HG03103 (cell line): ENCODE data around the gene SHROOM3.
"Not testable (repeated sequence)": the region's sequence is repeated elsewhere in the genome, so short reads cannot be mapped to it uniquely, and the experiment has no call there.

ENCODE experiments used
- ATAC-seq: cut with Tn5 transposase; IDR thresholded peaks from one replicate; pipeline ENCODE4 v1.9.1; 2021; ENCODE audit warnings: low read depth; ENCODE audit not compliant: unreplicated experiment

The SHROOM3 gene

DNA sequence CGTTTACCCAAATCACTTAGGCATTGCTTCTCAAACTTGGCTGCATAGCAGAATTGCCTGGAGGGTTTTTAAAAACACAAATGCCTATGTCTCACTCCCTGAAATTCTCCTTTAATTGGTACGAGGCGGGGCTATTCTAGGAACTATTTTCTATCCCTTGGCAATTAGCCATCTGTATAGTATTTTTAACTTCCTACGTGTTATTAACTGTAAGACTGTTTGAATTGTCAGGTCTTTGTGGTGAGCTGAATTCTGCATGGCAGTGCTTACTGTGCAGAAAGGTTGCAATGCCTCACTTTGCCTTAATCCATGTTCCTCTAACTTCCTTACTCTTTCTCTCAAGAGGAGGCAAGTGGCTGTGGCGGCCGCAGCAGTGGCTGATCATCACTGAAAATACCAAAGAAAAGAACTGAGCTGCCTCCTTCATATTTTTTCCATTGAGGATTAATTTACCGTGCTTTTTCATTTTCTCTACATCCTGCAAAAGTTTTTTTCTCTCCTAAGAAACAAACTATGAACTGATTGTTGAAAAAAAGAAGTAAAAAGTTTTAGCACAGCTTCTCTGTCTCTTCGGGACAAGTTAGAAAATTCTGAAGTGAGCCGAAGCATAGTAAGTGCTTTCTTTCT is at the start of gene SHROOM3:
SHROOM3 (plus strand) TSS at position 329 of the 627 bp plus-strand sequence. CDS start 824 bp downstream, outside the sequence.
- no peak for ATAC-seq

DNA sequence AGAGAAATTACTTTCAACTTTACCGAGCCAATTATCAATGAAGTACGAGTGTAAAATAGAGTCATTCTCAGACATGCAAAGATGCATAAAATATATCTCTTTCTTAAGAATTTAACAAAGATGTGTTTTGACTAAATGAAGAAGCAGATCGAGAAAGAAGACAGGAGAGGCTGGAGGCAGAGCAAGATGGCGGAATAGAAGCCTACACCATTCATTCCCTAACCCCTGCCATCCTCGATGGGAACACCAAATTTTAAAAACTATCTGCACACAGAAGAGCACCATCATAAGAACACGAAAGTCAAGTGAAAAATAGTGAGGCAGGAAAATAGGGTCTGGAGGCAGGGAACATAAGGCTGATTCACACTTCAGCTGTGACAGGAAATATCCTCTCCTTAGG is 49.1 kb upstream of the SHROOM3 start:
- ATAC-seq: no peak

DNA sequence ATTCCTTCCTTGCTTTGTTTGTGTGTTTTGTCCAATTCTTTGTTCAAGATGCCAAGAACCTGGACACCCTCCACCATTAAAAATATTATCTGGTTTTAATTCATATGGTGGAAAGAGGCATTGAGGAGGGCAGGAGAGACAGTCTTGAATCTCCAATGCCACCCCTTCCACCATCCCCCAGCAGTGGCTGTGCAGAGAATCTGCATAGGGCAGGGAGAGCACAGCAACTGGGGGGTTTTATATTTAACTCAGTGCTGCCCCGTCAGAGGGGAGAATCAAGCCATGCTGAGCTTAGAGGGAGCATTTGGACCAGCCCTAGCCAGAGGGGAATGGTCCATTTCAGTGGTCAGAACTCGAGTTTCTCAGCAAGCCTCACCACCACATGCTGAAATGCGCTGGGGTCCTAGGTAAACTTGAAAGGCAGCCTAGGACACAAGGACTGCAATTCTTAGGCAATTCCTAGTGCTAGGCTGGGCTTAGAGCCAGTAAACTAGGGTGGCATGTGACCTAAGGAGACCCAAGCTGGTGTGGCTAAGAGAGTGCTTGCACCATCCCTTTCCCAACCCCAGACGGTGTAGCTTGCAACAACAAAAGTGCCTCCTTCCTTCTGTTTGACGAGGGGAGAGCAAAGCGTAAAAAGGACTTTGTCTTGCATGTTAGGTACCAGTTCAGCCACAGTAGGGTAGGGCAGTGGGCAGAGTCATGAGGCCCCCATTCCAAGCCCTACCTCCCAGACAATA is 48.3 kb upstream of the SHROOM3 start:
- ATAC-seq: no peak

DNA sequence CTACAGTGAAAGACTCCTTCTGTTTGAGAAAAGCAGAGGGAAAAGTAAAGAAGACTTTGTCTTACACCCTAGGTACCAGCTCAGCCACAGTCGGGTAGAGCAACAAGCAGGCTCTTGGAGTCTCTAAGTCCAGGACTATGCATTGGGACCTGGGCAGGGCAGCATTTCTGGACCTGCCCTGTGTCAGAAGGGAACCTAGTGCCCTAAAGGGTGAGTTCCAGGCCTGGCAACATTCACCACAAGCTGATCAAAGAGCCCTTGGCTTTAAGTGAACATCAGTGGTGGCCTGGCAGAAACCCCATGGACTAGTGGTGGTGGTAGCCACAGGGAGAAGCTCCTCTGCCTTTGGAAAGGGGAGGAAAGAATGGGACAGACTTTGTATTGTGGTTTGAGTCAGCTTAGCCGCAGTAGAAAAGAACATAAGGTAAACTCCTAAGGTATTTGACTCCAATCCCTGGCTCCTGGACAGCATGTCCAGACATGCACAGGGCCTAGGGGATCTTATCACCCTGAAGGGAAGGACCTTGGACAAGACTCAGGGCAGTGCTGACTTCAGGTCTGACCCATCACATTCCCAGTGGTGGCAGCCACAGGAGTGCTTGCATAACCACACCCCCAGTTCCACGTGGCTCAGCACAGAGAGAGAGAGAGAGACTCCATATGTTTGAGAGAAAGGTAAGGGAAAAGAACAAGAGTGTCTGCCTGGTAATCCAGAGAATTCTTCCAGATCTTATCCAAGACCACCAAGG is 46.7 kb upstream of the SHROOM3 start:
- ATAC-seq: no peak

DNA sequence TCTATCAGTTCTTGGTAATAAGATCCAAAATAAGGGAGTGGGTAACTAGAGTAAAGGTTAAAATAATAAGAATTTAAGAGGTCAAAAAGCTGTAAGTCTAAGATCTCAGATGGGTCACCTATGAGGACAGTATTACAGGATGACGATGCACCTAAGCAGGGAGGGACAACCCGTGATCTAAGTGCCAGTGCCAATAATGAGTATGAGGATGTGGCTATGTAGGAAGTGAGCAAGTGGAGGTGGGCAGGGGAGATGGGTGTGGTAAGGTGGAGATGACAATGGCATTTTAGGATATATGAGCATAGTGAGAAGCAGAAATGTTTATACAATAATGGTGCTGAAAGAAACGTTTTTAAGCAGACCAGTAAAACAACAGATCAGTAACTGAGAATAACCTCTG is 33.4 kb upstream of the SHROOM3 start:
- ATAC-seq: no peak

DNA sequence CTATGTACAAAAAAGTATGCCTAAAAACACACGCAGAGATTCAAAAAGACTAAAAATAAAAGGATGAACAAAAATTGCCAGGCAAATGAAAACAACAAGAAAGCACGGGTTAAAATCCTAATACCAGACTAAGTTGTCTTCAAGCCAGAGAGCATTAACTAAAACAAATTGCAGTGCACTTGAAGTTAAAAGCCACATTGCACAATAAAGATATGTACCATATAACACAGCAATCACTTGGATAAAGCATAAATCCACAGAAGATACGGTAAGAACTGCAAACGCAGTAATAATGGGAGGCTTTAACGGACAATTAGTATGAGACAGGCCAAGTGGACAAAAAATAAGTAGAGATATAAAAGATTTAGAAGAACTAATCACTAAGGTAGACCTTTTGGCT is 28.9 kb upstream of the SHROOM3 start:
- no peak for ATAC-seq

DNA sequence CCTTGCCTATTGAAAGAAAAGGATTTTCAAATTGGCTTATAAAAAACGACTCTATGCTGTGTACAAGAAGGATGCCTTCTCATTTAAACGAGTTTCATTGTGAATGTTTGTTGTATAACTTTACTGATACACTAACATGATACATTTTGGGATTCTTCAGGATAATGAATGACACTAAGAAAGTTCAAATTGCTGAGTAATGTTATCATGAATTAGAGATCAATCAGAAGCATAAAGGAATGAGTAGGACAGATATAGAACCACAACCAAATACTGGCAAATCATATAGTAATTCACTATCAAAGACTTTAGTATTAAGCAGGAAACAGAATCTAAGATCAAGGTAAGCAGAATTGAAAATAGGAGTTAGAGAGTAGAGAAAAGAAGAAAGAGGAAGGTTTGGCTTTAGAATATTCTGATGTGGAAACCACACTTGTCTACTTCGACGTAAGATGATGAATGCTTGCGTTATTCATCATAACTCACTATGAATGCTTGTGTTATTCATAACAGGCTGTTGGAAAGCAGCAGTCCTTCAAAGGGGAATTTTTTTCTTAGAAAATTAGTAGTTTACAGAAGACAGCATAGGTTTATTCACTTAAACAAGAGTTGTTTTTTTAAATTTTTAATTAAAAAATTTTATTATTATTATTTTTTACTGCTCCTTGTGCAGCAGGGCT is 27.4 kb upstream of the SHROOM3 start:
- ATAC-seq: no peak

DNA sequence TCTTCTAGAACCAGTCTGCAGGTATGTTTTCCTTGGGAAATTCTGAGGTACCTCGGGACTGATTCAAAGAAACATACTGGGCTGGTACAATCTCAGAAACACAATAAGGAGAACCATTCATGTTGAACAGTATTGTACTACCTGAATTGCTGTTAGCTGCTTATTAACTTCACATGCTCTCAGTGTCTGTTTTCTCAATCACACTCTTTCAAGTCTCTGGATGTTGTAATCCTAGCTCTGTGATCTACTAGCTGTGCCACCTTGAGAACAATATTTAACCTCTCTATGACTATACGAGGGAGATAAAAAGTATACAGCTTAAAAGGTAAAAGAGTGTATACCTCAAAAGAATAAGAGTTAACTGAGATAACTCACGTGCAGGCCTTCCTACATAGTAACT is 24.4 kb upstream of the SHROOM3 start:
- no peak for ATAC-seq

DNA sequence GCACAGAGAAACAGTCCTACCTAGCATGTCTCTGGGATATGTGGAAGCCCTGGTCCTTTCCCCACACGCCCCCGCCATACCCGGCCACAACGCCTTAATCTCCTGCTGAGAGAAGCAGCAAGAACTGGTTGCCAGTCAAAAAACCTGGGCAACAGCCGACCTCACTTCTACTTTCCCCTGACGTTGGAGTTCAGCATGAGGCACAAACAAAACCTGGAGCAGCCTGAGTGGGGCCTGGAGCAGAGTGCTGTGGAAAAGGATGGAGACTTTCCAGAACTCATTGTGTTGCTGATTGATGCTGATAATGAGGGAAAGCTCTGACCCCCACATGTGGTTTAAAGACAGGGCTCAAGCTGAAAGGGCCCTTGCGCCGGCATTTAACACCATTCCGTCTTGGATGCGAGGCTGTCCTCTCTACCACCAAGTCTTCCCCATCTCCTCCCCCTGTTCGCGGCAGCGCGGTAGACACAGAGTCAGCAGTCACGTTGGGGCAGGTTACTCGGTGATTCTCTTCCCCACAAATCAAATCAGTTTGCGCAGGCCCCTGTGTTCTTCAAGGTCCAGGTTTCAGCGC is 14.8 kb upstream of the SHROOM3 start:
- ATAC-seq: no peak

DNA sequence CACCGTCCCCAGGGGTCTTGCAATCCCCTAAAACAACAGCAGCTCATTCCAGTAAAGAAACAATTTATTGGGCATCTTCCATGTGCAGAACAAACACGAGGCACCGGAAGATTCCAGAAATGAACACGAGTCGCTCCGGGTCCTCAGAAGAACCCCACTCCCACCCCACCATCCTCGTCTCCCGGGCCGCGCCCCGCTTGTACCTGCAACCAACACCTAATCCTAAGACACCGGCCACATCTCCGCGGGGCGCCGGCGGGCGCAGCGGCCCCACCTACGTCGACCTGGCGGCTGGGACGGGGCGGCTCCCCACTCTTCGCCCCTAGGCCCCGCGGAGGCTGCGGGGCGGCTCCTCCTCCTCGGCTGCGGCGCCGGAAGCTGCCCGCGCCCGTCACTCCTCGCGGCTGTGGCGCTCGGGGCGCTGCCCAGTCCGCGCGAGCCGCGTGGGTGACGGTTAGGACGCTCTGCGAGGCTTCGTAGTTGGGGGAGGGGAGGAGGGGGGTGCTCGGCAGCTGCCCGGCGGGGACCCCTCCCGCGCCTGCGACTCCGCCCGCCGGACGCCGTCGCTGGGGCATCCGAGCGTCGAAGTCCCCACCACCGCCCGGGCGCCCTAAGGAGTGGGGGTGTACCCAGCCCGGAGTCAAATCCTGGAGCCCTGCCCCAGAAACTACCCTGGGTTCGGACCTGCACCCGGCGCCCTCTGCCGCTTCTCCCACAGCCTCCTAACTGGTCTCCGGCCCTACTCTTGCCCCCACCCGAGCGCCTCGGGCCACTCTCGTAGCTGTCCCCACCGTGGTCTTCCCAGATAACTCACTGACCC is 14.1 kb upstream of the SHROOM3 start, which contains the start of gene CCDC158:
CCDC158 (minus strand) TSS at position 380 of the 820 bp plus-strand sequence. CDS start 17,934 bp downstream, outside the sequence.
- ATAC-seq: no peak

DNA sequence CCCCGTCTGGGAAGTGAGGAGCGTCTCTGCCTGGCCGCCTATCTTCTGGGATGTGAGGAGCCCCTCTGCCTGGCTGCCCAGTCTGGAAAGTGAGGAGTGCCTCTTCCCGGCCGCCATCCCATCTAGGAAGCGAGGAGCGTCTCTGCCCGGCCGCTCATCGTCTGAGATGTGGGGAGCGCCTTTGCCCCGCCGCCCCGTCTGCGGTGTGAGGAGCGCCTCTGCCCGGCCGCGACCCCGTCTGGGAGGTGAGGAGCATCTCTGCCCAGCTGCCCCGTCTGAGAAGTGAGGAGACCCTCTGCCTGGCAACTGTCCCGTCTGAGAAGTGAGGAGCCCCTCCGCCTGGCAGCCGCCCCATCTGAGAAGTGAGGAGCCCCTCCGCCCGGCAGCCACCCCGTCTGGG is 11.9 kb upstream of the SHROOM3 start:
- ATAC-seq: not testable (repeated sequence)

DNA sequence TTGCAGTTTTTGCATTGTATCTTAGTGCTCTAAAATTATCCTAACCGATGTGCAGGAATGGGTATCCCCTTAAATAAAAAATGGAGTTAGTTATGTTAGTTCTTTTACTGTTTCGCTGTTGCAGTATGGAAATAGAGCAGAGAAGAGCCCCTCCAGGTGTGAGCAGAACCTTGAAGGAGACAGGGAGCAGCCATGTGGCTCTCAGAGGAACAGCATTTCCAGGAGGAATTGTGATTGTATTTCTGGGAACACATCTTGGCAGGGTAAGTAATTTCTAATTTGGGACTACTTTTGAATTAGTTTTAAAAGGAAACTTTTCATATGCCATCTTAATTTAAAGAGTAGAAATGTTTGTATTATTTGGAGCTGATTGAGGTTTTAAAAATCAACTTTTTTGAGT is 8.8 kb upstream of the SHROOM3 start:
- ATAC-seq: no peak

DNA sequence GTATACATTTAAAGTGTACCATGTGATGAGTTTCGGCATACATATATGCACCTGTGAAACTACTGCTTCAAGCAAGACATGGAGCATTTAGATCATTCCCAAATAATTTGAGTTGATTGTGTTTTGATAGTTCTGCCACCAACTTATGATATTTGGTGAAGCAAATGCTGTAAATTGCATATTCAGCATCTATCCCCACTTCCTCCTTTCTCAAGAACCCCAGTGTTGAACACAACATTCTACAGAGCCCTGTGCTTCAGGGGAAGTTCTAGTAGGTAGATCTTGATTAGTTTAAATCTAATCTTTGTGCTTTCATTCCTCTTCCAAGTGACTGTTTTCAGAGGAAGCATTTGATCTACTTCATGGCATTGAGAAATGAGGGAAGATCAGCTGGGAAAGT is 5.4 kb upstream of the SHROOM3 start:
- no peak for ATAC-seq

DNA sequence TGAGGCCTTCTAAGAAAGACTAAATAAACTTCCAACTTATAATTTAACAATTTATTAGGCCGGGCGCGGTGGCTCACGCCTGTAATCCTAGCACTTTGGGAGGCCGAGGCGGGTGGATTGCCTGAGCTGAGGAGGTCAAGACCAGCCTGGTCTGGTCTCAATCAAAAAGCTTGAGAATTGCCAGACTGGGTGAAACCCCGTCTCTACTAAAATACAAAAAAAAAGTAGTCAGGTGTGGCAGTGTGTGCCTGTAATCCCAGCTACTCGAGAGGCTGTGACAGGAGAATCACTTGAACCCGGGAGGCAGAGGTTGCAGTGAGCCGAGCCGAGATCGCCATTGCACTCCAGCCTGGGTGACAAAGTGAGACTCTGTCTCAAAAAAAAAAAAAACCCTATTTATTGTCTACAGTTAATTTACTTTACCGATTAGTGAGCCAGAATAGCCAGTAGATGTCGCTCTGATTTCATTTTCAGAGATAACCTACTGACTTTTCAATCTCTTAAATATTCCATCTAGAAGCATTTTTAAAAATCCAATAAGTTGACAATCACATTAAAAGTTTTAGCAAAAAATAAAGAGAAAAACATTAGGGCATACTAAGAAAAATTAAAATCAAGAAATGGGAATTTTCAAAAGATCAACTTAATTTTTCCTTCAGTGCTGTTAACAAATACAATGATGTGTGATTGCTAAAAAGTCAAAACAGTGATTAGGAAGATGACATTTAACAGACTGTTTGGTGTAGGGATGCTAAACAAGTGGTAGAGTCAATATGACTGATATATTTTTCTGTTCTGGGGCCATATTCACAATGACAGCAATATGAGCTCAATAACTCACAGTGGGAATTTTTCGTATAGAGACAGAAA is 4.3 kb upstream of the SHROOM3 start:
- ATAC-seq: no peak

DNA sequence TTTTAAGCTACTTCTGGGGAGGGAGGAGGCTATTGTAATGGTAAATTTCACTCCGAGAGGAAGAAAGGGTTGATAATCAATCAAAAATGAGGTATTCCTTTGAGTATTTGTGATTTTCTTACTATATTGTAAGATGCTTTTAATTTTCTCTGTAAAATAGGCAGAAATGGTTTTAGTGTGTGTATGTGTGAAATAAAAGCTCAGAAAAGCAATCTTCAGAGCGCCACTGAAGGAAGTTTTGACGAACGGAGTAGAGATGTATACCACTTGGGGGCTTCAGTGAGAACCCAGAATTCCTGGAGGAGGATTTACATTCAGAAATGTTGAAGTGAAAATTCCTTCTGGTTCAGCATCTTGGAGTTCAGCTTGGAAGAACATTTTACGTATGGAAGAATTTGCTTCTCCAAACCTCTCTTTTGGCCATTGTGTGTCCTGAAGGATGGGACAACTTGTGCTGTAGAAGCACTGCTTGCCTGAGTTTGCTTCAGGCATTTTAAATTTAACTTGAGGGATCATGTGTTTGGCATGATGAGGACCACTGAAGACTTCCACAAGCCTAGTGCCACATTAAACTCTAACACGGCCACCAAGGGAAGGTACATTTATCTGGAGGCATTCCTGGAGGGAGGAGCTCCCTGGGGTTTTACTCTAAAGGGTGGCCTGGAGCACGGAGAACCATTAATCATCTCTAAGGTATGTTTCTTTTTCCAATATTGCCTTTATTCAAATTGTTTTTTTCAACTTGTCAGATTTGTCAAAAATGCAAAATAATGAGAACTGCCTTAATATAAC is 695 bp downstream of the SHROOM3 start:
- no peak for ATAC-seq

DNA sequence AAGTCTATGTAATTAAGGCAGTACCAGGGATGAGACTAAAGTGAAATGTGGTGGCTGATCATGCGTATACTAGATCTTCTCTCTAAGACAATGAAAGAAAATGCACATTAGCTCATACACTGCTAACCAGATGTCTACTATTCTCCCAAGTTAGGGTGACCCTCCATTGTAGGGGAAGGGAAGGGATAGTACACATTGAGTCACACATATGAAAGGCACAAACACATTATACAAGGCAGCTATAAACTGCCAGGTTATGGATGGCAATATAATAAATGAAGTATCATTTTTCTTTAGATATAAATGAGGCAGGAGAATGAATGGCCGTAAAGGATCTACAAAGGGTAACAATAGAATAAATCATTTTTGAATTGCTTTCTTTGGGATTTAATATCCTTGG is 4.5 kb downstream of the SHROOM3 start:
- ATAC-seq: no peak

DNA sequence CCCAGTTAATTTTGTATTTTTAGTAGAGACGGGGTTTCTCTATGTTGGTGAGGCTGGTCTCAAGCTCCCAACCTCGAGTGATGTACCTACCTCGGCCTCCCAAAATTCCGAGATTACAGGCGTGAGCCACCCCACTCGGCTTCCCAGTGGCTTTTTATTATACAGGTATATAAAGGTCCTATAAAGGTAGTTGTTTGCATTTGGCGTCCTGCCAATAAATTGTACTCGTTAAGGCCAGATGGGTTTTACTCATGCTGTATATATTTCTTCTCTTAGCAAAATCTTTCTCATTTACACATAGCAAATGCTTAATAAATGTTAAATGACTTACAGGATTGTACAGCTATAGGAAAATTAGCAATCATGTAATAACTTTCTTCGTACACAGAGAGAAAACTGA is 6.9 kb downstream of the SHROOM3 start:
- no peak for ATAC-seq

DNA sequence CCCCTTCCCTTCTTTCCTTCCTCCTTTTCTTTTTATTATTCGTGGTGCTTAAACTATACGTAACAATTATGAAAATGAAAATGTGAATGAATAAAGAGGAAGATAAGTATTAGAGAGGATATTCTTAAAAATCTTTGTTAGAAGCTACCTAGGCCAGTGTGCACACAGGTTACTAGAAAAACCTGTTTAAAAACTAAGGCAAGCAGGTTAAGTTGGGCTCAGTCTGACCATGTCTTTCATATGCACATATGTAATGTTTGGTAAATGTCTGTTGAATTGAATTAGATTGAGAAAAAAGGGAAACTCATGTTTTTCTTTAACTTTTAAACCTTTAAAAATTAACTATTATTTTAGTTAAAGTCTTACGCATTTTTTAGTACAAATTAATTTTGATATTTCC is 7.8 kb downstream of the SHROOM3 start:
- no peak for ATAC-seq
